ENCODE data around the gene RNF157. TPM values are rescaled to one million over a fixed set of nuclear protein-coding genes. Genes with fewer than 3 reads are reported as not detected.
A peak's percentile ranks its signal among the peaks of the same experiment; 100 is the strongest.

The RNF157 gene
- total RNA-seq, 6 donors from 2014 or later, result 1.1 to 14.7 (median 2.5) TPM

- no peak for DNase-seq
- Histone ChIP-seq H3K27ac (no peak overlapping the region), H3K4me3 (no peak overlapping the region), H3K36me3 (no peaks in the 10 kb centered on the region), H3K9me3 (no peaks in the 10 kb centered on the region), H3K4me1 (peaks cover 0 to 15% (median 7%) of the 10 kb centered on the region in 4 donors), H3K27me3 (no peaks in the 10 kb centered on the region)
- 80% methylated on average over 2 of the region's 2 CpGs for WGBS, 2 donors
- ATAC-seq (ENCODE audit: low FRiP score in 2 of 2), result no peak
- TF ChIP-seq EP300 (IDR thresholded peaks at IDR 0.05), result no peak
- TF ChIP-seq POLR2A (IDR thresholded peaks at IDR 0.05), result no peak
- TF ChIP-seq, protein P1, sequence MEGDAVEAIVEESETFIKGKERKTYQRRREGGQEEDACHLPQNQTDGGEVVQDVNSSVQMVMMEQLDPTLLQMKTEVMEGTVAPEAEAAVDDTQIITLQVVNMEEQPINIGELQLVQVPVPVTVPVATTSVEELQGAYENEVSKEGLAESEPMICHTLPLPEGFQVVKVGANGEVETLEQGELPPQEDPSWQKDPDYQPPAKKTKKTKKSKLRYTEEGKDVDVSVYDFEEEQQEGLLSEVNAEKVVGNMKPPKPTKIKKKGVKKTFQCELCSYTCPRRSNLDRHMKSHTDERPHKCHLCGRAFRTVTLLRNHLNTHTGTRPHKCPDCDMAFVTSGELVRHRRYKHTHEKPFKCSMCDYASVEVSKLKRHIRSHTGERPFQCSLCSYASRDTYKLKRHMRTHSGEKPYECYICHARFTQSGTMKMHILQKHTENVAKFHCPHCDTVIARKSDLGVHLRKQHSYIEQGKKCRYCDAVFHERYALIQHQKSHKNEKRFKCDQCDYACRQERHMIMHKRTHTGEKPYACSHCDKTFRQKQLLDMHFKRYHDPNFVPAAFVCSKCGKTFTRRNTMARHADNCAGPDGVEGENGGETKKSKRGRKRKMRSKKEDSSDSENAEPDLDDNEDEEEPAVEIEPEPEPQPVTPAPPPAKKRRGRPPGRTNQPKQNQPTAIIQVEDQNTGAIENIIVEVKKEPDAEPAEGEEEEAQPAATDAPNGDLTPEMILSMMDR (IDR thresholded peaks at IDR 0.05), result no peak
These were observed 56.0 kb downstream of the RNF157 start for GRCh38 chr17:76184290-76184689.

GRCh38 chr17:76182016-76182764 lies 58.1 kb downstream of the RNF157 start:
- Histone ChIP-seq H3K27ac (no peak overlapping the region), H3K27me3 (no peaks in the 10 kb centered on the region), H3K4me1 (peaks cover 0 to 15% (median 8%) of the 10 kb centered on the region in 4 donors), H3K4me3 (no peak overlapping the region), H3K9me3 (no peaks in the 10 kb centered on the region), H3K36me3 (no peaks in the 10 kb centered on the region)
- 14 to 20% methylated on average over 8 to 11 of the region's 11 CpGs for WGBS, 2 donors
- peak in 1 of 2 donors; percentile 92 for DNase-seq
- TF ChIP-seq POLR2AphosphoS5 (IDR thresholded peaks at IDR 0.05) (peak; percentile 18 to 45), POLR2A (IDR thresholded peaks at IDR 0.05) (no peak), EP300 (IDR thresholded peaks at IDR 0.05) (no peak)
- TF ChIP-seq, protein P1 (IDR thresholded peaks at IDR 0.05), result peak; percentile 89 to 93 (median 90)
- peak; percentile 90 to 95 for ATAC-seq (ENCODE audit: low FRiP score in 2 of 2)

- peak overlapping the region in 3 of 4 donors; percentile 37 to 58 (median 57) for H3K27ac ChIP-seq
These were observed 60.5 kb downstream of the RNF157 start for GRCh38 chr17:76179496-76180467.

GRCh38 chr17:76178124-76178523 lies 62.2 kb downstream of the RNF157 start:
- Histone ChIP-seq H3K4me1 (peaks cover 0 to 15% (median 8%) of the 10 kb centered on the region in 4 donors), H3K27me3 (no peaks in the 10 kb centered on the region), H3K4me3 (no peak overlapping the region), H3K36me3 (no peaks in the 10 kb centered on the region), H3K9me3 (no peaks in the 10 kb centered on the region), H3K27ac (no peak overlapping the region)
- TF ChIP-seq POLR2AphosphoS5 (IDR thresholded peaks at IDR 0.05) (no peak), EP300 (IDR thresholded peaks at IDR 0.05) (no peak), POLR2A (IDR thresholded peaks at IDR 0.05) (no peak)
- TF ChIP-seq, protein P1 (IDR thresholded peaks at IDR 0.05), result no peak
- ATAC-seq (ENCODE audit: low FRiP score in 2 of 2) (no peak), DNase-seq (peak in 1 of 2 donors; percentile 59)
- 63 to 83% methylated on average over 2 to 10 of the region's 10 CpGs for WGBS, 2 donors

More at GRCh38 chr17:76179496-76180467, 60.5 kb downstream of the RNF157 start:
- Histone ChIP-seq H3K27me3 (no peaks in the 10 kb centered on the region), H3K4me1 (peaks cover 0 to 15% (median 8%) of the 10 kb centered on the region in 4 donors), H3K9me3 (no peaks in the 10 kb centered on the region), H3K4me3 (no peak overlapping the region), H3K36me3 (no peaks in the 10 kb centered on the region)
- ATAC-seq (ENCODE audit: low FRiP score in 2 of 2) (no peak), DNase-seq (no peak)
- no peak for TF ChIP-seq EP300 (IDR thresholded peaks at IDR 0.05)
- TF ChIP-seq, protein P1 (IDR thresholded peaks at IDR 0.05), result peak in 1 of 6 experiments; percentile 11
- 74 to 82% methylated on average over 6 of the region's 6 CpGs for WGBS, 2 donors
